NCI-H345 treated with DMSO at 0.1 percent for 48 hours (cell line): Measurements from ENCODE around the gene COL15A1.

ENCODE experiments used
- DNase-seq: peaks from one replicate; lab custom pipeline; 2025; ENCODE audit not compliant: unreplicated experiment; lab: John Stamatoyannopoulos, UW

Gene COL15A1

GRCh38 chr9:98915599-98915998 lies 28.1 kb upstream of the COL15A1 start:
- no peak for DNase-seq

- DNase-seq = no peak
Observed at GRCh38 chr9:98916660-98917059, 27.0 kb upstream of the COL15A1 start.

- DNase-seq = no peak
Observed at GRCh38 chr9:98917746-98918487, 25.8 kb upstream of the COL15A1 start.

- no peak for DNase-seq
Observed at GRCh38 chr9:98921732-98922131, 22.0 kb upstream of the COL15A1 start.

GRCh38 chr9:98922721-98923435 lies 20.8 kb upstream of the COL15A1 start:
- DNase-seq = no peak

- DNase-seq = no peak
Observed at GRCh38 chr9:98923451-98924123, 20.1 kb upstream of the COL15A1 start.

GRCh38 chr9:98924946-98925820 lies 18.5 kb upstream of the COL15A1 start:
- no peak for DNase-seq

- DNase-seq = no peak
Observed at GRCh38 chr9:98925956-98926355, 17.8 kb upstream of the COL15A1 start.

GRCh38 chr9:98927724-98928123 lies 16.0 kb upstream of the COL15A1 start:
- DNase-seq = no peak

- DNase-seq = no peak
Observed at GRCh38 chr9:98929071-98929470, 14.6 kb upstream of the COL15A1 start.

GRCh38 chr9:98929895-98930341 lies 13.8 kb upstream of the COL15A1 start:
- no peak for DNase-seq

GRCh38 chr9:98930792-98931191 lies 12.9 kb upstream of the COL15A1 start:
- no peak for DNase-seq

GRCh38 chr9:98931600-98932389 lies 11.9 kb upstream of the COL15A1 start:
- DNase-seq = no peak

GRCh38 chr9:98933185-98933584 lies 10.5 kb upstream of the COL15A1 start:
- no peak for DNase-seq

- no peak for DNase-seq
Observed at GRCh38 chr9:98933890-98934289, 9.8 kb upstream of the COL15A1 start.

GRCh38 chr9:98935071-98935505 lies 8.6 kb upstream of the COL15A1 start:
- no peak for DNase-seq

GRCh38 chr9:98940276-98940675 lies 3.4 kb upstream of the COL15A1 start:
- no peak for DNase-seq

- no peak for DNase-seq
Observed at GRCh38 chr9:98941946-98942523, 1.7 kb upstream of the COL15A1 start.

GRCh38 chr9:98942906-98943681 lies 613 bp upstream of the COL15A1 start:
- DNase-seq = no peak
